NCI-H2171 (cell line): ENCODE results near the gene PANK2.
"Not testable (repeated sequence)": the region's sequence is repeated elsewhere in the genome, so short reads cannot be mapped to it uniquely, and the experiment has no call there.

Experiments used
- DNase-seq: peaks from one replicate; lab custom pipeline; 2025; lab: John Stamatoyannopoulos, UW

Gene PANK2

GRCh38 chr20:3888622-3889488 lies at the start of gene PANK2:
Gene PANK2 (plus strand): TSS chr20:3889387.
- DNase-seq = peak; percentile 100

GRCh38 chr20:3840201-3840600 lies 49.0 kb upstream of the PANK2 start:
- DNase-seq = not testable (repeated sequence)

- DNase-seq = no peak
These were observed 46.7 kb upstream of the PANK2 start for GRCh38 chr20:3842348-3842930.

DNA sequence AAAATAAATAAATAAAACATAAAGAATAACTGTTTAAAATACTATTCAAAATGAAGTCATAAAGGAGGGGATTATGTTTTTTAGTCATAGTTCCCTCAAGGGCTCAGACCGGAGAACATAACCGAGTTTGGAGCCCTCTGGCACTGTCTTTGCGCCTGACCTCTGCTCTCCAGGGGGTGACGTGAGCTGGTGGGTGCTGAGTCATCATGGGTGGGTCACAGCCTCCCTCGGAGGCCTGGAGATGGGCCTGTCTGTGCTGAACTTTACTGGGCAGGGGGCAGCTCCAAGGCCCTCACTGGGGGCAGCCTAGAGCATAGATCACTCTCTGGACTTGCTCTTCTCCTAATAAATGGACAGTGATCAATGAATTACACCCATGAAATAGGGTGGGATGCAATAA lies 45.7 kb upstream of the PANK2 start:
- DNase-seq = no peak

GRCh38 chr20:3843990-3844619 lies 45.1 kb upstream of the PANK2 start:
- not testable (repeated sequence) for DNase-seq

DNA sequence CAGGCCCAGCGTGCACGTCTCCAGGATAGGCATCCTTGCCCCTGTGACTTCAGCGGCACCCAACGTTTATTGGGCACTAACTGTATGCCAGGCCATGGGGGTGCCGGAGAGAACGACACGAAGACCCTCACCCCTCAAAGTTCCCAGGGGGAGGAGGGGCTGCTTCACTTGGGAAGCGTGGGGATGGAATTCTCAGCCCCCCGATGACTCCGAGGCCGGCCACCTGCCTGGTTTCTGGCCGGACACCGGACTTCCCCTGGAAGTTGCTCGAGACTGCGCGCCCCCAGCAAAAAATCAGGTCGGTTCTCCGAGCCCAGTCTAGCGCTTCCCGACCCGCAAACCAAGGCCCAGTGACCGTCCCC lies 42.8 kb upstream of the PANK2 start:
- no peak for DNase-seq

DNA sequence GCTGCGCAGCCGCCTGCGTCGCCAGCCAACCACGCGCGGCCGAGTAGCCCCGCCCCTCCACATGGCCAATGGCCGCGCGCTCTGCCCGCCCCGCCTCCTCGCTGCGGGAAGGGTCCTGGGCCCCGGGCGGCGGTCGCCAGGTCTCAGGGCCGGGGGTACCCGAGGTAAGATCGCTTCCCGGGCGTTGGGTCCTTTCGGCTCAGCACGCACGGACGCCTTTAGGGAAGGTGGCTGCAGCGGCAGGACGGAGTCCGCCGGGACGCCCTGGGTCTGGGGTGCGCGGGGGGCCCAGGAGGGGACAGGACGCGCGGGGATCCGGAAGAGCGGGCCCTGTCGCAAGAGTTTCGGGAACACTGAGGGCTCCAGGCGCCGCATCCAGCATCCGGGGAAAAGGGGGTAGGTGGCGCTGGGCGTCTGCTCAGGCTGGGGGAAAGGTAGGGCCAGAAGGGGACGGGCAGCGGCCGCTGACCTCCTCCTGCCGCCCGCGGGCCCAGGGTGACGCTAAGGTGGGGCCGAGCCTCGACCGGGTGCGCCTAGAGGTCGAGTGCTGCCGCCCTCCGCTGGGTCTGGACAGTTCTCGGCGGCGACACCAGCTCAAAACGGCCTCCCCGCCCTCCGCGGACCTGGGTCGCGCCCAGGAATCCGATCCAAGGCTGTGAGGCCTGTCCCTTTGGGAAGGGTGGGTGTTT lies 42.3 kb upstream of the PANK2 start, which contains the start of gene MAVS:
TSS of gene MAVS (plus strand) at position 95 of the 689 bp plus-strand sequence. CDS start 7,791 bp downstream, outside the sequence.
- peak; percentile 92 for DNase-seq

- DNase-seq = no peak
These were observed 41.7 kb upstream of the PANK2 start for GRCh38 chr20:3847429-3847940.

GRCh38 chr20:3848565-3848964 lies 40.6 kb upstream of the PANK2 start:
- DNase-seq = no peak

GRCh38 chr20:3854462-3854871 lies 34.7 kb upstream of the PANK2 start:
- DNase-seq = no peak

- DNase-seq = no peak
These were observed 31.8 kb upstream of the PANK2 start for GRCh38 chr20:3857405-3857804.

DNA sequence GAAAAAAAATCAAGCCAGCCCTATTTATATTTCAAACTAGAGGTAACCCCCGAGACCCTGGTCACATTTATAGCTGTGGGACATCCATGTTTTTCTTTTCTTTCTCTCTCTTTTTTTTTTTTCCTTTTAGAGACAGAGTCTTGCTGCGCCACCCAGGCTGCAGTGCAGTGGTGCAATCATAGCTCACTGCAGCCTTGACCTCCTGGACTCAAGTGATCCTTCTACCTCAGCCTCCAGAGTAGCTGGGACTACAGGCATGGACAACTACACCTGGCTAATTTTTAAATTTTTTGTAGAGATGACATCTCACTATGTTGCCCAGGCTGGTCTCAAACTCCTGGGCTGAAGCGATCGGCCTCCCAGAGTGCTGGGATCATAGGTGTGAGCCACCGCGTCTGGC lies 30.5 kb upstream of the PANK2 start:
- no peak for DNase-seq

GRCh38 chr20:3861191-3861590 lies 28.0 kb upstream of the PANK2 start:
- DNase-seq = no peak

GRCh38 chr20:3862333-3862732 lies 26.9 kb upstream of the PANK2 start:
- no peak for DNase-seq

DNA sequence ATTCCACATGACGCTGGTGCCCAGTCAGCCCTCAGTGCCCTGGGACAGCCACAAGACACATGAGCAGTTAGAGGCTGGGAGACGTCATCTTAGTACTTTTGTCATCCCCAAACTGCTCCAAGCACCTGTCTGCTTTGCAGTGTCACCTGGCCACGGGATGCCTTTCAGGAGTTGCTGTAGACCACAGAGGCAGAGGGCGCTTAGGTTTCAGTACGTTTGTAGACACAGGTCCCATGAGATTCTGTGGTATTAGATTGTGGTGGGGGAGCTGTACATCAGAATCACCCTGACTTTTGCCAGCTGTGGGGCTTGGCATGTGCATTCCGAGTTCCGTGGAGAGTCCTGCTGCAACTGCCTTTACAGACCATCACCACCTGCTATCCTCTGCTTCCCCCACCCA lies 25.9 kb upstream of the PANK2 start:
- DNase-seq = no peak

GRCh38 chr20:3864518-3864917 lies 24.7 kb upstream of the PANK2 start:
- no peak for DNase-seq

DNA sequence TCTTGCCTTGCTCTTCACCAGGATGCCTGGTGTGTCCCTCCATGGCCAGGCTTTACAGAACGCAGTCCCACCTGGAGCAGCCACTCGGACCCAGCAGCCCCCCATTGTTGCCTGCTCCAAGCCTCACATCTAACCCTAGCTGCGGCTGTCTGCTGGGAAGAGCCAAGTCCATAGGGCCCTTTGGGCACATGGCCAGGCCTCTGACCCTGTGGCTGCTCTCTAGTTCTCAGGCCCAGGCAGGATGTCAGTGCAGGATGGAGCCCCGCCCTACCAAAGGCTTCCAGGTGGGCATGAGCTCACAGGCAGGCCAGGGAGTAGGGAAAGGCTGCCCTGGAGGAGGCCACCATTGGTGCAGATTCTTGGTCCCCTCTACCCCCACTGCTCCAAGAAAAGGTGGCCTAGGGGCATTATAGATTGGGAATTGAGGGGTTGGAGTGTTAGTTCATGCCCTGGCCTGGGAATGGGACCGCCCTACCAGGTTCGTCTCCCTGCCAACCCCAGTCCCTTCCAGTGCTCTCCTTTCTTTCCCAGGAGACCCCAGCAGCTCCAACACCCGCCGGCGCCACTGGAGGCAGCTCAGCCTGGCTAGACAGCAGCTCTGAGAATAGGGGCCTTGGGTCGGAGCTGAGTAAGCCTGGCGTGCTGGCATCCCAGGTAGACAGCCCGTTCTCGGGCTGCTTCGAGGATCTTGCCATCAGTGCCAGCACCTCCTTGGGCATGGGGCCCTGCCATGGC lies 23.9 kb upstream of the PANK2 start:
- no peak for DNase-seq

GRCh38 chr20:3865887-3866407 lies 23.2 kb upstream of the PANK2 start:
- DNase-seq = no peak

DNA sequence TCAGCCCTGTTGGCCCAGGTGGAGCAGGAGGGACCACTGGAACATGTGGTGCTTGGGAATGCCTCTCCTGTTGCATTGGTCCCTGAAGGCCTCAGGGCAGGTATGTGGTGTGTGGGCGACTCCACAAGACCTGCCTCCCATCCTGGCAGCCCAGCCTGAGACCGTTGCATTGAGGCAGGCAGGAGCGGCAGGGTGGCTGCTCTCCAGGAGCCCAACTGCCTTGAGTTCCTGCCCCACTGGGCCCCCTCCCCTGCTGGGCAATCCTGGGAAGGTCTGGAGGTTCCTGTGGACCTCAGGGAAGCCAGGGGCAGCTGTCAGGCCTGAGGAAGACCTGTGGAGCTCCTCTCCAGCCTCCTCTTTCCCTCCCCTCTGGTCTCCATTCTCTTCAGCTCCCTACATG lies 22.7 kb upstream of the PANK2 start:
- DNase-seq = no peak

DNA sequence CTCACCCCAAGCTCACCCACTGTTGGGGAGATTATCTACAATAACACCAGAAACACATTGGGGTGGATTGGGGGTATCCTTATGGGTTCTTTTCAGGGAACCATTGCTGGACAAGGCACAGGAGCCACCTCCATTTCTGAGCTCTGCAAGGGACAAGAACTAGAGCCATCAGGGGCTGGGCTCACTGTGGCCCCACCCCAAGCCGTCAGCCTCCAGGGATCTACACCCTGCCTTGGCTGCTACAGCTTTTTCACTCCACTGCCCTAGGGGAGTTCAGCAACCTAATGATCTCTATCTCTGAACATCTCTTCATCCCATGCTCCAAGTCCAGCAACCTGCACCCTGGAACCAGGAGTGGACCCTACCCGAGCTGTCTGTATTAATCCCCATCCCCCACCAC lies 21.4 kb upstream of the PANK2 start:
- DNase-seq = no peak
